Keratinocyte (primary cell): Measurements from ENCODE around the gene SELE.

Source experiments
- CTCF ChIP-seq, 3 experiments: IDR thresholded peaks in 1 of 3; conservative IDR thresholded peaks in 1 of 3; optimal IDR thresholded peaks in 1 of 3; 2 replicates in 2 of 3; 3 replicates in 1 of 3; pipeline versions ENCODE3 to v1.5.1; 2011; ENCODE audit warnings: low read length in 3 of 3, mild to moderate bottlenecking in 3 of 3, moderate library complexity in 2 of 3, control low read depth in 1 of 3, inconsistent platforms in 1 of 3; ENCODE audit not compliant: insufficient read depth in 2 of 3; ENCODE audit errors: extremely low read depth in 1 of 3
- EZH2 ChIP-seq: IDR thresholded peaks from one replicate; pipeline ENCODE4 v1.6.1; 2012; ENCODE audit warnings: inconsistent platforms, mild to moderate bottlenecking, low read length, moderate library complexity

- no peak for TF ChIP-seq CTCF (optimal IDR thresholded peaks at IDR 0.05 in 1 of 3, IDR thresholded peaks at IDR 0.05 in 1 of 3, conservative IDR thresholded peaks at IDR 0.05 in 1 of 3; ENCODE audit: extremely low read depth in 1 of 3, insufficient read depth in 2 of 3, low read length in 3 of 3)
- TF ChIP-seq EZH2 = no peak
Measured at GRCh38 chr1:169692756-169693460, 41.0 kb downstream of the SELE start.
